ENCODE data around the gene RPS28.

DNA sequence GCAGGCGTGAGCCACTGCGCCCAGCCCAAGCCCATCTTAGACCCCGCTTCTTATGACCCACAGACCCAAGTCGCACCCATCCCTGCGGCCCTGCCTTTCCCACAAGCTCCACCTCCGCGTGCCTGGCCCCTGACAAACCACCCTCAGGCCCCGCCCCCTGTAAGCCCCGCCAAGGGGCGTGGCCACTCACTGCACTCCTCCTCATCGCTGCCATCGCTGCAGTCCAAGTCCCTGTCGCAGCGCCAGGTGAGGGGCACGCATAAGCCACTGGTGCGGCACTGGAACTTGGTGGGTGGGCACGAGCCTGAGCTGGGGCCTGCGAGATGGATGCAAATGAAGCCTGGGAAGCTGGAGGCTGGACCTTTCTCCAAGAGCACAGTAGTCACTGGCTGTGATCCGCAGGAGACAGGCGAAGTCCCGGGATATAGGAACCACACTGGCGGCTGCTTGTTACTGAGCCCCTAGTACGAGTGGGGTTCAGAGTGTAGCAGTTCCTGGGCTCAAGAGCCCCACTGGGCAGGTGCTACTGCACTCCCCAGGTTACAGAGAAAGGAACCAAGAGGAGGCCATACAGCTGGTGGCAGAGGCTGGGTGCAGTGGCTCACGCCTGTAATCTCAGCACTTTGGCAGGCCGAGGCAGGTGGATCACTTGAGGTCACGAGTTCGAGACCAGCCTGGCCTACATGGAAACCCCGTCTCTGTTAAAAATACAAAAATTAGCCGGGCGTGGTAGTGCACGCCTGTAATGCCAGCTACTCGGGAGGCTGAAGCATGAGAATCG is 16.3 kb upstream of the RPS28 start:
- TF ChIP-seq POLR2A (IDR thresholded peaks at IDR 0.05; ENCODE audit: low read length) (no peak), GATA1 (IDR thresholded peaks at IDR 0.05; ENCODE audit: low read depth, low read length) (no peak)

Measured in erythroblast (primary cell).